ENCODE results near the gene AKR1C1. TPM values are rescaled to one million over a fixed set of nuclear protein-coding genes. Genes with fewer than 3 reads are reported as not detected.
"Not testable (repeated sequence)": the region's sequence is repeated elsewhere in the genome, so short reads cannot be mapped to it uniquely, and the experiment has no call there.

Gene AKR1C1
- total and polyA plus RNA-seq, 2 donors (not counting 1 experiment from before 2014, with no cell fraction given) = 118 to 154 TPM

- no peaks in the 10 kb centered on the region for H3K36me3 ChIP-seq (ENCODE audit: control insufficient read depth, insufficient read depth, low read length)
- peak overlapping the region; percentile 31 for H3K27ac ChIP-seq (ENCODE audit: insufficient read depth, low read length)
- H3K9me3 ChIP-seq (ENCODE audit: control insufficient read depth, insufficient read depth, low read depth, low read length) = no peaks in the 10 kb centered on the region
- no peaks in the 10 kb centered on the region for H3K27me3 ChIP-seq (ENCODE audit: control insufficient read depth, insufficient read depth, low read length)
- no peak for TF ChIP-seq EZH2 (IDR thresholded peaks at IDR 0.05; ENCODE audit: low read length, missing control alignments)
- TF ChIP-seq CTCF (conservative IDR thresholded peaks at IDR 0.05 in 1 of 2, IDR thresholded peaks at IDR 0.05 in 1 of 2; ENCODE audit: low read depth in 1 of 2, low read length in 2 of 2) = no peak
- peaks cover 9% of the 10 kb centered on the region for H3K4me1 ChIP-seq (ENCODE audit: control insufficient read depth, extremely low read depth, insufficient read depth, low read length)
- no peak overlapping the region for H3K4me3 ChIP-seq (replicated peaks in 1 of 4; ENCODE audit: control extremely low read depth in 1 of 4, insufficient read depth in 1 of 4, low read depth in 3 of 4, low read length in 4 of 4)
- H2AFZ ChIP-seq (ENCODE audit: low read length) = peak overlapping the region; percentile 17
- no peaks in the 10 kb centered on the region for H3K79me2 ChIP-seq (ENCODE audit: control insufficient read depth, insufficient read depth, low read length)
- peak in 1 of 2 donors; percentile 6 for DNase-seq (ENCODE audit: low read depth in 2 of 2)
- H3K4me2 ChIP-seq (ENCODE audit: extremely low read depth, insufficient read depth, low read length) = no peak overlapping the region
- H3K9ac ChIP-seq (ENCODE audit: insufficient read depth, low read length) = no peak overlapping the region
- H4K20me1 ChIP-seq (ENCODE audit: control insufficient read depth, extremely low read depth, insufficient read depth, low read length) = no peaks in the 10 kb centered on the region
Measured at GRCh38 chr10:4941540-4942330, 21.5 kb upstream of the AKR1C1 start.

- peaks cover 17% of the 10 kb centered on the region for H3K4me1 ChIP-seq (ENCODE audit: control insufficient read depth, extremely low read depth, insufficient read depth, low read length)
- H3K79me2 ChIP-seq (ENCODE audit: control insufficient read depth, insufficient read depth, low read length); H2AFZ ChIP-seq (ENCODE audit: low read length); H3K27me3 ChIP-seq (ENCODE audit: control insufficient read depth, insufficient read depth, low read length); H3K9ac ChIP-seq (ENCODE audit: insufficient read depth, low read length); H4K20me1 ChIP-seq (ENCODE audit: control insufficient read depth, extremely low read depth, insufficient read depth, low read length); H3K4me2 ChIP-seq (ENCODE audit: extremely low read depth, insufficient read depth, low read length); H3K36me3 ChIP-seq (ENCODE audit: control insufficient read depth, insufficient read depth, low read length); H3K9me3 ChIP-seq (ENCODE audit: control insufficient read depth, insufficient read depth, low read depth, low read length); H3K4me3 ChIP-seq (replicated peaks in 1 of 4; ENCODE audit: control extremely low read depth in 1 of 4, insufficient read depth in 1 of 4, low read depth in 3 of 4, low read length in 4 of 4): not testable (repeated sequence)
- peak; percentile 69 to 83 for DNase-seq (ENCODE audit: low read depth in 2 of 2)
- peak overlapping the region; percentile 39 for H3K27ac ChIP-seq (ENCODE audit: insufficient read depth, low read length)
- peak in 1 of 2 donors; percentile 23 for TF ChIP-seq CTCF (conservative IDR thresholded peaks at IDR 0.05 in 1 of 2, IDR thresholded peaks at IDR 0.05 in 1 of 2; ENCODE audit: low read depth in 1 of 2, low read length in 2 of 2)
Measured at GRCh38 chr10:4942931-4943330, 20.3 kb upstream of the AKR1C1 start.

GRCh38 chr10:4943416-4943815 is 19.8 kb upstream of the AKR1C1 start:
- H3K4me2 ChIP-seq (ENCODE audit: extremely low read depth, insufficient read depth, low read length); H3K9me3 ChIP-seq (ENCODE audit: control insufficient read depth, insufficient read depth, low read depth, low read length); H3K9ac ChIP-seq (ENCODE audit: insufficient read depth, low read length); H3K4me3 ChIP-seq (replicated peaks in 1 of 4; ENCODE audit: control extremely low read depth in 1 of 4, insufficient read depth in 1 of 4, low read depth in 3 of 4, low read length in 4 of 4); DNase-seq (ENCODE audit: low read depth in 2 of 2); H3K27me3 ChIP-seq (ENCODE audit: control insufficient read depth, insufficient read depth, low read length); H3K79me2 ChIP-seq (ENCODE audit: control insufficient read depth, insufficient read depth, low read length); H4K20me1 ChIP-seq (ENCODE audit: control insufficient read depth, extremely low read depth, insufficient read depth, low read length); H3K36me3 ChIP-seq (ENCODE audit: control insufficient read depth, insufficient read depth, low read length); H2AFZ ChIP-seq (ENCODE audit: low read length): not testable (repeated sequence)
- Histone ChIP-seq H3K27ac (ENCODE audit: insufficient read depth, low read length) (peak overlapping the region; percentile 39), H3K4me1 (ENCODE audit: control insufficient read depth, extremely low read depth, insufficient read depth, low read length) (peaks cover 20% of the 10 kb centered on the region)
